H1 (cell line): ENCODE results near the gene INPP5K. TPM values are rescaled to one million over a fixed set of nuclear protein-coding genes. Genes with fewer than 3 reads are reported as not detected.

ENCODE experiments used
- CTCF ChIA-PET: fragments of 300-600 bp; sonication (Branson Sonifier 250); formaldehyde crosslinking; loops from one replicate; lab custom pipeline; 2021; ENCODE audit not compliant: partially characterized antibody; lab: Charles Lee
- POLR2A ChIA-PET: fragments of 300-600 bp; sonication (Branson Sonifier 250); formaldehyde crosslinking; loops from one replicate; lab custom pipeline; 2021; ENCODE audit warnings: inconsistent platforms; ENCODE audit not compliant: partially characterized antibody; lab: Charles Lee
- DNase-seq, 2 experiments: peaks; one replicate each; pipeline versions ENCODE4 v3.0.0 to v3.0.0-alpha.2; 2010 to 2022; ENCODE audit warnings: low spot score in 2 of 2, low read depth in 1 of 2, mixed read lengths in 1 of 2
- FAIRE-seq: peaks from 2 replicates; lab custom pipeline; 2011; peaks lifted over from hg19 to GRCh38; lab: Jason Lieb, UNC
- H2AFZ ChIP-seq: 2 replicates; pipeline ENCODE4 v1.8.1; 2012; ENCODE audit warnings: low read length, inconsistent platforms
- H2AK5ac ChIP-seq: 2 replicates; pipeline ENCODE4 v1.6.1; 2013; ENCODE audit warnings: low read depth, low read length
- H2BK120ac ChIP-seq: replicated peaks from 2 replicates; pipeline ENCODE3; 2013; ENCODE audit warnings: low read depth, low read length, inconsistent platforms
- H2BK12ac ChIP-seq: 2 replicates; pipeline ENCODE4 v1.6.1; 2013; ENCODE audit warnings: low read depth, low read length
- H2BK15ac ChIP-seq: 2 replicates; pipeline ENCODE4 v1.6.1; 2013; ENCODE audit warnings: low read length
- H2BK20ac ChIP-seq: 2 replicates; pipeline ENCODE4 v1.6.1; 2013; ENCODE audit warnings: low read length
- H2BK5ac ChIP-seq: 2 replicates; pipeline ENCODE4 v1.6.1; 2013; ENCODE audit warnings: low read depth, low read length
- H3K14ac ChIP-seq: 2 replicates; pipeline ENCODE4 v1.6.1; 2013; ENCODE audit warnings: inconsistent platforms; ENCODE audit not compliant: insufficient read length
- H3K18ac ChIP-seq: 2 replicates; pipeline ENCODE4 v1.6.1; 2013; ENCODE audit warnings: low read length; ENCODE audit errors: extremely low read depth
- H3K23ac ChIP-seq: 2 replicates; pipeline ENCODE4 v1.6.1; 2013; ENCODE audit warnings: inconsistent platforms; ENCODE audit not compliant: insufficient read length
- H3K23me2 ChIP-seq: 2 replicates; pipeline ENCODE4 v1.6.1; 2013; ENCODE audit warnings: low read depth, low read length
- H3K27ac ChIP-seq: 2 replicates; pipeline ENCODE4 v1.6.1; 2011; ENCODE audit warnings: low read depth, low read length, inconsistent platforms
- H3K27me3 ChIP-seq, 4 experiments: replicated peaks in 1 of 4; 1 replicate in 1 of 4; 2 replicates in 3 of 4; pipeline versions ENCODE4 v1.6.1 to v1.8.1; 2011 to 2013; ENCODE audit warnings: low read length in 3 of 4, mild to moderate bottlenecking in 3 of 4, inconsistent platforms in 2 of 4, mixed read lengths in 2 of 4, moderate library complexity in 1 of 4; ENCODE audit not compliant: control insufficient read depth in 3 of 4, insufficient read depth in 3 of 4; ENCODE audit errors: extremely low read depth in 1 of 4
- H3K36me3 ChIP-seq, 4 experiments: 2 replicates each; pipeline versions ENCODE4 v1.6.1 to v1.8.1; 2011 to 2013; ENCODE audit warnings: mild to moderate bottlenecking in 4 of 4, low read length in 3 of 4, moderate library complexity in 2 of 4, control low read depth in 1 of 4, inconsistent platforms in 1 of 4; ENCODE audit not compliant: insufficient read depth in 4 of 4, control insufficient read depth in 2 of 4
- H3K4ac ChIP-seq: replicated peaks from 2 replicates; pipeline ENCODE3; 2013; ENCODE audit warnings: low read length, low read depth, mixed read lengths, inconsistent platforms; ENCODE audit not compliant: insufficient read length
- H3K4me1 ChIP-seq, 4 experiments: replicated peaks in 1 of 4; 1 replicate in 1 of 4; 2 replicates in 3 of 4; pipeline versions ENCODE4 v1.6.1 to v1.8.1; 2011 to 2013; ENCODE audit warnings: low read length in 3 of 4, inconsistent platforms in 2 of 4, mixed read lengths in 1 of 4; ENCODE audit not compliant: insufficient read depth in 4 of 4, control insufficient read depth in 3 of 4
- H3K4me2 ChIP-seq, 2 experiments: 2 replicates each; pipeline versions ENCODE4 v1.6.1 to v1.8.1; 2011 to 2013; ENCODE audit warnings: low read depth in 2 of 2, low read length in 2 of 2, control low read depth in 1 of 2, inconsistent platforms in 1 of 2, mild to moderate bottlenecking in 1 of 2; ENCODE audit not compliant: insufficient read depth in 1 of 2
- H3K4me3 ChIP-seq, 4 experiments: fragments of 200-600, 300-600 bp in 1 of 4; sonication (generic), shearing (Covaris generic), sonication (Bioruptor Twin) in 1 of 4; 2 replicates each; pipeline versions ENCODE4 v1.5.1 to v1.8.1; 2011 to 2016; ENCODE audit warnings: low read length in 4 of 4, low read depth in 3 of 4, control low read depth in 2 of 4, inconsistent platforms in 2 of 4, mild to moderate bottlenecking in 2 of 4, mixed read lengths in 1 of 4, moderate library complexity in 1 of 4; ENCODE audit not compliant: insufficient read depth in 2 of 4; ENCODE audit errors: extremely low read depth in 1 of 4
- H3K56ac ChIP-seq: replicated peaks from 2 replicates; pipeline ENCODE3; 2013; ENCODE audit warnings: low read depth, mild to moderate bottlenecking, mixed read lengths, low read length, inconsistent platforms; ENCODE audit not compliant: insufficient read length
- H3K79me1 ChIP-seq: 2 replicates; pipeline ENCODE4 v1.6.1; 2013; ENCODE audit warnings: low read depth, low read length, control low read depth
- H3K79me2 ChIP-seq, 2 experiments: 2 replicates each; pipeline versions ENCODE4 v1.6.1 to v1.8.1; 2012 to 2013; ENCODE audit warnings: low read length in 2 of 2, mild to moderate bottlenecking in 2 of 2, inconsistent platforms in 1 of 2; ENCODE audit not compliant: insufficient read depth in 2 of 2, control insufficient read depth in 1 of 2
- H3K9ac ChIP-seq, 4 experiments: replicated peaks in 1 of 4; 1 replicate in 1 of 4; 2 replicates in 3 of 4; pipeline versions ENCODE4 v1.6.1 to v1.8.1; 2011 to 2013; ENCODE audit warnings: low read depth in 3 of 4, low read length in 3 of 4, control low read depth in 2 of 4, mild to moderate bottlenecking in 2 of 4, moderate library complexity in 2 of 4, inconsistent platforms in 1 of 4; ENCODE audit errors: extremely low read depth in 1 of 4
- H3K9me3 ChIP-seq, 2 experiments: 2 replicates each; pipeline versions ENCODE4 v1.6.1 to v1.8.1; 2012 to 2013; ENCODE audit warnings: mild to moderate bottlenecking in 2 of 2, moderate library complexity in 2 of 2, control low read depth in 1 of 2, inconsistent platforms in 1 of 2, low read depth in 1 of 2, low read length in 1 of 2, mixed read lengths in 1 of 2; ENCODE audit not compliant: insufficient read depth in 2 of 2
- H4K20me1 ChIP-seq, 2 experiments: replicated peaks in 1 of 2; 2 replicates each; pipeline versions ENCODE3 to v1.8.1; 2011 to 2013; ENCODE audit warnings: inconsistent platforms in 2 of 2, low read length in 2 of 2, mild to moderate bottlenecking in 1 of 2; ENCODE audit not compliant: insufficient read depth in 2 of 2, control insufficient read depth in 1 of 2
- H4K5ac ChIP-seq: 2 replicates; pipeline ENCODE4 v1.6.1; 2013; ENCODE audit warnings: low read length, low read depth, mixed read lengths, inconsistent platforms; ENCODE audit not compliant: insufficient read length
- H4K8ac ChIP-seq: 2 replicates; pipeline ENCODE4 v1.8.0; 2013; ENCODE audit warnings: mild to moderate bottlenecking, moderate library complexity, low read length, inconsistent platforms; ENCODE audit not compliant: insufficient read depth; ENCODE audit errors: extremely low read depth
- H4K91ac ChIP-seq: replicated peaks from 2 replicates; pipeline ENCODE3; 2013; ENCODE audit warnings: low read length, mixed read lengths, inconsistent platforms; ENCODE audit not compliant: insufficient read length
- BCL11A ChIP-seq, 2 experiments: IDR thresholded peaks; one replicate each; pipeline ENCODE4 v1.6.1; 2011; ENCODE audit warnings: low read depth in 2 of 2, low read length in 2 of 2, mild to moderate bottlenecking in 2 of 2
- CEBPB ChIP-seq: IDR thresholded peaks from 2 replicates; pipeline ENCODE4 v1.6.1; 2012; ENCODE audit warnings: low read depth, low read length
- CTBP2 ChIP-seq: IDR thresholded peaks from 2 replicates; pipeline ENCODE4 v1.7.0; 2011; ENCODE audit warnings: borderline replicate concordance, mild to moderate bottlenecking, moderate library complexity, mixed read lengths, low read length; ENCODE audit not compliant: insufficient read depth, insufficient read length
- EZH2 ChIP-seq: fragments of 200-600 bp; sonication (generic); IDR thresholded peaks from 2 replicates; pipeline ENCODE4 v1.7.1; 2012; ENCODE audit warnings: low read depth, mild to moderate bottlenecking, moderate library complexity, low read length, inconsistent platforms; ENCODE audit not compliant: severe bottlenecking
- HDAC2 ChIP-seq, 2 experiments: fragments of 300-600 bp in 1 of 2; sonication (generic) in 1 of 2; IDR thresholded peaks; 2 replicates each; pipeline ENCODE4 v1.6.1; 2011 to 2012; ENCODE audit warnings: low read depth in 2 of 2, low read length in 2 of 2, mild to moderate bottlenecking in 2 of 2, moderate library complexity in 2 of 2, borderline replicate concordance in 1 of 2, inconsistent platforms in 1 of 2
- HDAC6 ChIP-seq: IDR thresholded peaks from one replicate; pipeline ENCODE4 v1.7.1; 2012; ENCODE audit warnings: low read depth, mild to moderate bottlenecking, inconsistent platforms, low read length, moderate library complexity
- SIX5 ChIP-seq: IDR thresholded peaks from 2 replicates; pipeline ENCODE4 v1.6.1; 2011; ENCODE audit warnings: mild to moderate bottlenecking, low read depth, low read length
- SP2 ChIP-seq: IDR thresholded peaks from 2 replicates; pipeline ENCODE4 v1.6.1; 2012; ENCODE audit warnings: mild to moderate bottlenecking, low read length, inconsistent platforms
- SRF ChIP-seq: IDR thresholded peaks from 2 replicates; pipeline ENCODE4 v1.6.1; 2011; ENCODE audit warnings: mild to moderate bottlenecking, low read depth, low read length, moderate library complexity
- SUZ12 ChIP-seq: fragments of 200-600 bp; sonication (generic); IDR thresholded peaks from 2 replicates; pipeline ENCODE4 v1.6.1; 2012; ENCODE audit warnings: mild to moderate bottlenecking, inconsistent platforms, low read length, moderate library complexity, mixed read lengths
- USF2 ChIP-seq: IDR thresholded peaks from 2 replicates; pipeline ENCODE4 v1.6.1; 2011; ENCODE audit warnings: low read length, improper control_type of control experiment
- YY1 ChIP-seq: IDR thresholded peaks from 2 replicates; pipeline ENCODE4 v1.6.1; 2011; ENCODE audit warnings: low read depth, mild to moderate bottlenecking, low read length
- WGBS, 2 experiments: shearing (Covaris generic) in 1 of 2; methylation state at CpG; one replicate each; pipeline versions ENCODE4 v1.1.6 to v1.1.7; 2013 to 2015; ENCODE audit warnings: low lambda C conversion rate in 2 of 2, mixed read lengths in 2 of 2, inconsistent platforms in 1 of 2, low coverage in 1 of 2, missing lambda C conversion rate in 1 of 2; ENCODE audit not compliant: insufficient replicate concordance in 2 of 2, insufficient coverage in 1 of 2, insufficient read length in 1 of 2; ENCODE audit errors: extremely low coverage in 1 of 2, missing lambda C conversion rate in 1 of 2; 5-methylcytosine and 5-hydroxymethylcytosine counted together
- polyA plus RNA-seq, 7 experiments: library from polyadenylated mRNA; depleted of rRNA in 3 of 7; stranded (reverse) in 5 of 7; unstranded in 2 of 7; fragments of >200 nt in 5 of 7; fragments of 200-250 nt in 2 of 7; gene quantifications; 1 replicate in 5 of 7; 2 replicates in 1 of 7; 4 replicates in 1 of 7; pipeline versions ENCODE4 v1.2.1 to v1.2.3, GENCODE V29; 2011 to 2013; ENCODE audit warnings: missing spikeins in 2 of 7, mixed read lengths in 2 of 7
- total RNA-seq: library from RNA; stranded (reverse); fragmentation: NEBNext Ultra II Directional; extraction: Animal tissue kit (Norgen Biotek cat#: 25700); gene quantifications from 2 replicates; pipeline ENCODE4 v1.2.1, GENCODE V29; 2021

The INPP5K gene
- total and polyA plus RNA-seq, 2 of the 8 experiments (the other 6 are each of a cell fraction or from before 2014, with no cell fraction given): 21.0 to 24.1 TPM

GRCh38 chr17:1494736-1495253, 21.6 kb downstream of the INPP5K start:
- no peaks in the 10 kb centered on the region for H3K9me3 ChIP-seq
- peak overlapping the region; percentile 42; the same call in 1 of the 2 replicates for H4K8ac ChIP-seq
- H3K14ac ChIP-seq: no peak overlapping the region
- WGBS, 2 experiments: 93% methylated on average over 11 of the region's 11 CpGs; no CpG with 5 or more reads in 1 of the 2 experiments
- no peak overlapping the region for H3K27ac ChIP-seq
- H3K23me2 ChIP-seq: peaks cover 7% of the 10 kb centered on the region; the same call in 1 of the 2 replicates
- H3K4me2 ChIP-seq: no peak overlapping the region
- ChIA-PET POLR2A (interaction anchor here (2.0 to 2.9 kb wide), 3 partner anchors 10 to 21 kb away, joined by 4 to 15 read pairs (median 9); partner anchors contain the start of gene INPP5K), CTCF (interaction anchor here (0.5 to 1.8 kb wide), 5 partner anchors 17 to 71 kb away, joined by 3 to 10 read pairs (median 5); partner anchors contain the start of gene INPP5K)
- no peak overlapping the region for H2AK5ac ChIP-seq
- H3K79me2 ChIP-seq: no peaks in the 10 kb centered on the region
- no peak overlapping the region for H3K9ac ChIP-seq
- no peak overlapping the region for H2BK15ac ChIP-seq
- no peak overlapping the region for H2AFZ ChIP-seq
- peaks cover 0 to 2% of the 10 kb centered on the region in 2 experiments for H4K20me1 ChIP-seq
- no peak overlapping the region for H2BK5ac ChIP-seq
- FAIRE-seq (no peak), DNase-seq (no peak)
- no peak overlapping the region for H3K18ac ChIP-seq
- no peak overlapping the region for H4K5ac ChIP-seq
- peaks cover 0 to 9% (median 4%) of the 10 kb centered on the region in 4 experiments; a peak in 4 of 7 replicates for H3K4me1 ChIP-seq
- H4K91ac ChIP-seq: no peak overlapping the region
- H3K4me3 ChIP-seq: no peak overlapping the region
- no peaks in the 10 kb centered on the region for H3K27me3 ChIP-seq
- no peak overlapping the region for H3K56ac ChIP-seq
- H3K4ac ChIP-seq: no peak overlapping the region
- H2BK12ac ChIP-seq: no peak overlapping the region
- no peak overlapping the region for H2BK120ac ChIP-seq
- no peak overlapping the region for H2BK20ac ChIP-seq
- TF ChIP-seq SUZ12 (no peak), EZH2 (no peak), CTBP2 (no peak), CEBPB (no peak), USF2 (no peak), SP2 (no peak), HDAC2 (IDR thresholded peaks at IDR 0.05; ENCODE audit: borderline replicate concordance in 1 of 2, low read depth in 2 of 2, low read length in 2 of 2) (no peak), BCL11A (IDR thresholded peaks at IDR 0.05; ENCODE audit: low read depth in 2 of 2, low read length in 2 of 2) (no peak), HDAC6 (no peak), SRF (no peak), SIX5 (no peak), YY1 (no peak)
- TF ChIP-seq, all 59 proteins: peak for 0
- Histone ChIP-seq H3K79me1 (no peaks in the 10 kb centered on the region; the same call in 1 of the 2 replicates), H3K23ac (no peak overlapping the region), H3K36me3 (peaks cover 0 to 5% (median 0%) of the 10 kb centered on the region in 4 experiments; a peak in 2 of 8 replicates)
